ENCODE measurements around the gene SFN.

GRCh38 chr1:26824731-26825130, 38.2 kb upstream of the SFN start:
- TF ChIP-seq CTCF (IDR thresholded peaks at IDR 0.05) (no peak), POLR2AphosphoS5 (IDR thresholded peaks at IDR 0.05) (no peak), POLR2A (IDR thresholded peaks at IDR 0.05) (no peak), EP300 (IDR thresholded peaks at IDR 0.05) (no peak)

Data from sigmoid colon (tissue), 4 donors.